22Rv1 (cell line): Measurements from ENCODE around the gene DYNLT1.
"Not testable (repeated sequence)": the region's sequence is repeated elsewhere in the genome, so short reads cannot be mapped to it uniquely, and the experiment has no call there.

ENCODE experiments used
- ZFX ChIP-seq: fragments of 450-650 bp; IDR thresholded peaks from 2 replicates; pipeline ENCODE4 v1.6.1; 2017; ENCODE audit warnings: antibody characterized with exemption, borderline replicate concordance
- TF ChIP-seq, protein P1 (sequence below): fragments of 450-650 bp; IDR thresholded peaks from 2 replicates; pipeline ENCODE4 v1.5.1; 2017; ENCODE audit warnings: mild to moderate bottlenecking

DNA sequence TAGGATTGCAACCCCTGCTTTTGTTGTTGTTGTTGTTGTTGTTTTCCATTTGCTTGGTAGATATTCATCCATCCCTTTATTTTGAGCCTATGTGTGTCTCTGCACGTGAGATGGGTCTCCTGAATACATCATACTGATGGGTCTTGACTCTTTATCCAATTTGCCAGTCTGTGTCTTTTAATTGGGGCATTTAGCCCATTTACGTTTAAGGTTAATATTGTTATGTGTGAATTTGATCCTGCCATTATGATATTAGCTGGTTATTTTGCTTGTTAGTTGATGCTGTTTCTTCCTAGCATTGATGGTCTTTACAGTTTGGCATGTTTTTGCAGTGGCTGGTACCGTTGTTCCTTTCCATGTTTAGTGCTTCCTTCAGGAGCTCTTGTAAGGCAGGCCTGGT, 26.3 kb downstream of the DYNLT1 start:
- TF ChIP-seq, protein P1, sequence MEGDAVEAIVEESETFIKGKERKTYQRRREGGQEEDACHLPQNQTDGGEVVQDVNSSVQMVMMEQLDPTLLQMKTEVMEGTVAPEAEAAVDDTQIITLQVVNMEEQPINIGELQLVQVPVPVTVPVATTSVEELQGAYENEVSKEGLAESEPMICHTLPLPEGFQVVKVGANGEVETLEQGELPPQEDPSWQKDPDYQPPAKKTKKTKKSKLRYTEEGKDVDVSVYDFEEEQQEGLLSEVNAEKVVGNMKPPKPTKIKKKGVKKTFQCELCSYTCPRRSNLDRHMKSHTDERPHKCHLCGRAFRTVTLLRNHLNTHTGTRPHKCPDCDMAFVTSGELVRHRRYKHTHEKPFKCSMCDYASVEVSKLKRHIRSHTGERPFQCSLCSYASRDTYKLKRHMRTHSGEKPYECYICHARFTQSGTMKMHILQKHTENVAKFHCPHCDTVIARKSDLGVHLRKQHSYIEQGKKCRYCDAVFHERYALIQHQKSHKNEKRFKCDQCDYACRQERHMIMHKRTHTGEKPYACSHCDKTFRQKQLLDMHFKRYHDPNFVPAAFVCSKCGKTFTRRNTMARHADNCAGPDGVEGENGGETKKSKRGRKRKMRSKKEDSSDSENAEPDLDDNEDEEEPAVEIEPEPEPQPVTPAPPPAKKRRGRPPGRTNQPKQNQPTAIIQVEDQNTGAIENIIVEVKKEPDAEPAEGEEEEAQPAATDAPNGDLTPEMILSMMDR = not testable (repeated sequence)
- TF ChIP-seq ZFX = not testable (repeated sequence)
